Measurements from ENCODE around the gene PPM1E. TPM values are rescaled to one million over a fixed set of nuclear protein-coding genes. Genes with fewer than 3 reads are reported as not detected.

The PPM1E gene
- total RNA-seq, 3 donors from 2014 or later (not counting 1 experiment from before 2014, with no cell fraction given): not detected

- H3K4me1 ChIP-seq (ENCODE audit: control insufficient read depth, insufficient read depth, low read length): no peaks in the 10 kb centered on the region
- no peaks in the 10 kb centered on the region for H3K9me3 ChIP-seq (ENCODE audit: control insufficient read depth, insufficient read depth, low read length)
- Mint-ChIP-seq H3K27ac (no peak overlapping the region), H3K27me3 (ENCODE audit: low read depth in 2 of 2) (peaks cover 5 to 16% of the 10 kb centered on the region in 2 donors), H3K9me3 (no peaks in the 10 kb centered on the region), H3K4me3 (no peak overlapping the region), H3K4me1 (no peaks in the 10 kb centered on the region), H3K36me3 (no peaks in the 10 kb centered on the region)
- intact Hi-C loops (cut with micrococcal nuclease): no loop called here
- H3K27me3 ChIP-seq (ENCODE audit: control insufficient read depth, insufficient read depth, low read length): no peaks in the 10 kb centered on the region
- DNase-seq (no peak), ATAC-seq (no peak)
- TF ChIP-seq CTCF (IDR thresholded peaks at IDR 0.05): no peak
- H3K27ac ChIP-seq (ENCODE audit: low read length): no peak overlapping the region
- H3K36me3 ChIP-seq (ENCODE audit: control insufficient read depth, insufficient read depth, low read length): no peaks in the 10 kb centered on the region
- H3K4me3 ChIP-seq (ENCODE audit: low read length): no peak overlapping the region
These were observed 163.2 kb downstream of the PPM1E start for GRCh38 chr17:58918884-58919283.

- H3K36me3 ChIP-seq (ENCODE audit: control insufficient read depth, insufficient read depth, low read length): no peaks in the 10 kb centered on the region
- H3K4me1 ChIP-seq (ENCODE audit: control insufficient read depth, insufficient read depth, low read length): no peaks in the 10 kb centered on the region
- Mint-ChIP-seq H3K9me3 (no peaks in the 10 kb centered on the region), H3K27me3 (ENCODE audit: low read depth in 2 of 2) (peaks cover 5 to 16% of the 10 kb centered on the region in 2 donors), H3K4me1 (no peaks in the 10 kb centered on the region), H3K36me3 (no peaks in the 10 kb centered on the region), H3K4me3 (no peak overlapping the region), H3K27ac (no peak overlapping the region)
- DNase-seq (no peak), ATAC-seq (no peak)
- intact Hi-C loops (cut with micrococcal nuclease): no loop called here
- no peak overlapping the region for H3K4me3 ChIP-seq (ENCODE audit: low read length)
- no peaks in the 10 kb centered on the region for H3K9me3 ChIP-seq (ENCODE audit: control insufficient read depth, insufficient read depth, low read length)
- H3K27me3 ChIP-seq (ENCODE audit: control insufficient read depth, insufficient read depth, low read length): no peaks in the 10 kb centered on the region
- no peak overlapping the region for H3K27ac ChIP-seq (ENCODE audit: low read length)
- no peak for TF ChIP-seq CTCF (IDR thresholded peaks at IDR 0.05)
These were observed 165.1 kb downstream of the PPM1E start for GRCh38 chr17:58920773-58921172.

- WGBS (ENCODE audit: insufficient coverage): 96% methylated on average over 3 of the region's 3 CpGs
- Mint-ChIP-seq H3K27me3 (ENCODE audit: low read depth in 2 of 2) (peaks cover 6% of the 10 kb centered on the region in 2 donors), H3K4me1 (no peaks in the 10 kb centered on the region)
These were observed 177.3 kb downstream of the PPM1E start for GRCh38 chr17:58932956-58933355.

More at GRCh38 chr17:58932956-58933355, 177.3 kb downstream of the PPM1E start:
- DNase-seq: no peak
- no peak for TF ChIP-seq CTCF (IDR thresholded peaks at IDR 0.05)
- H3K9me3 Mint-ChIP-seq: no peaks in the 10 kb centered on the region
- H3K36me3 Mint-ChIP-seq: no peaks in the 10 kb centered on the region
- no peak overlapping the region for H3K27ac ChIP-seq (ENCODE audit: low read length)
- ATAC-seq: no peak
- no peak overlapping the region for H3K4me3 ChIP-seq (ENCODE audit: low read length)
- intact Hi-C loops (cut with micrococcal nuclease): no loop called here
- H3K4me1 ChIP-seq (ENCODE audit: control insufficient read depth, insufficient read depth, low read length): no peaks in the 10 kb centered on the region
- H3K27me3 ChIP-seq (ENCODE audit: control insufficient read depth, insufficient read depth, low read length): no peaks in the 10 kb centered on the region
- no peaks in the 10 kb centered on the region for H3K36me3 ChIP-seq (ENCODE audit: control insufficient read depth, insufficient read depth, low read length)
- no peak overlapping the region for H3K4me3 Mint-ChIP-seq
- H3K9me3 ChIP-seq (ENCODE audit: control insufficient read depth, insufficient read depth, low read length): no peaks in the 10 kb centered on the region
- no peak overlapping the region for H3K27ac Mint-ChIP-seq
